ENCODE measurements around the gene TENM3.

DNA sequence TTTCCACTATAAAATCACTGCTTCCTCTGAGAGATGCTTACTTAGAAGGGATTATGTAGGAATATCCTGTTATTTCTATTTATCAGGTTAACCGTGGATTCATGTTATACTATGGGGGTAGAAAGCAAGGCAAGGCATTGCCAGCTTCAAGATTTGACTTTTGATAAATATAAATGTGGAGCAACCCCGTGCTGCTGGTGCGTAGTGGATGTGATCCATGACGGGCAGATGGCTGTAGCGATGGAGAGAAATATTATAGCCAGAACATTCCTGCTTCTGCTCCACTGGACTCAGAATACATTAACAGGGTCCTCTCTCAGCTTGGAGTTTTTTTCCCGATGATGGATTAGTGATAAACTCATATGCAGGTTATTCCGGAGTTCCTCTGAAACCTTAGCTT is 157.6 kb downstream of the TENM3 start:
- TF ChIP-seq, protein P1, sequence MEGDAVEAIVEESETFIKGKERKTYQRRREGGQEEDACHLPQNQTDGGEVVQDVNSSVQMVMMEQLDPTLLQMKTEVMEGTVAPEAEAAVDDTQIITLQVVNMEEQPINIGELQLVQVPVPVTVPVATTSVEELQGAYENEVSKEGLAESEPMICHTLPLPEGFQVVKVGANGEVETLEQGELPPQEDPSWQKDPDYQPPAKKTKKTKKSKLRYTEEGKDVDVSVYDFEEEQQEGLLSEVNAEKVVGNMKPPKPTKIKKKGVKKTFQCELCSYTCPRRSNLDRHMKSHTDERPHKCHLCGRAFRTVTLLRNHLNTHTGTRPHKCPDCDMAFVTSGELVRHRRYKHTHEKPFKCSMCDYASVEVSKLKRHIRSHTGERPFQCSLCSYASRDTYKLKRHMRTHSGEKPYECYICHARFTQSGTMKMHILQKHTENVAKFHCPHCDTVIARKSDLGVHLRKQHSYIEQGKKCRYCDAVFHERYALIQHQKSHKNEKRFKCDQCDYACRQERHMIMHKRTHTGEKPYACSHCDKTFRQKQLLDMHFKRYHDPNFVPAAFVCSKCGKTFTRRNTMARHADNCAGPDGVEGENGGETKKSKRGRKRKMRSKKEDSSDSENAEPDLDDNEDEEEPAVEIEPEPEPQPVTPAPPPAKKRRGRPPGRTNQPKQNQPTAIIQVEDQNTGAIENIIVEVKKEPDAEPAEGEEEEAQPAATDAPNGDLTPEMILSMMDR (IDR thresholded peaks at IDR 0.05; ENCODE audit: low read depth, low read length) = no peak
- TF ChIP-seq EZH2phosphoT487 (IDR thresholded peaks at IDR 0.05; ENCODE audit: low read depth) = no peak
